ENCODE results near the gene CARD16.
A peak's percentile ranks its signal among the peaks of the same experiment; 100 is the strongest.

Gene CARD16

DNA sequence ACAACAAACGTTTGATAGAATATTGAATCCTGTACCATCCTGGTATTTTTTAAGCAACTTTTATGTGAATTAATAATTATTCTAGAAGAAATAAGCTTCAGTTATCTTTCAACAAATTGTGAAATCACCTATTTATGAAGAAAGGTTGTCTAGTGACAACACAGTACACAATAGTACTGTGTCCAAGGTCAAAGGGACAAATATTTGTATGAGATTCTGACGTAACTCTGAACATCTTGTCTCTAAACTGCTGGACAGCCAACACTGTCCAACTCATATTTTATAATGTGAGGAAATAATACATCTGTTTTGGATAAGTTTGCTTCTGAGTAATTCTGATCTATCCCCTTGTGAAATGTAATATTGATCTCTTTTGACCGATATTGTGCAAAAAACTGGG lies 41.1 kb downstream of the CARD16 start:
- TF ChIP-seq CTCF (IDR thresholded peaks at IDR 0.05): no peak
- no peaks in the 10 kb centered on the region for H3K36me3 ChIP-seq
- no peaks in the 10 kb centered on the region for H3K9me3 ChIP-seq
- no peak overlapping the region for H3K27ac ChIP-seq
- no peak overlapping the region for H3K4me3 ChIP-seq (ENCODE audit: low read depth in 1 of 2, low read length in 1 of 2)
- H3K4me1 ChIP-seq (ENCODE audit: control insufficient read depth in 1 of 2, insufficient read depth in 1 of 2, low read depth in 1 of 2, low read length in 1 of 2): peaks cover 0 to 4% of the 10 kb centered on the region in 2 experiments
- no peaks in the 10 kb centered on the region for H3K27me3 ChIP-seq

DNA sequence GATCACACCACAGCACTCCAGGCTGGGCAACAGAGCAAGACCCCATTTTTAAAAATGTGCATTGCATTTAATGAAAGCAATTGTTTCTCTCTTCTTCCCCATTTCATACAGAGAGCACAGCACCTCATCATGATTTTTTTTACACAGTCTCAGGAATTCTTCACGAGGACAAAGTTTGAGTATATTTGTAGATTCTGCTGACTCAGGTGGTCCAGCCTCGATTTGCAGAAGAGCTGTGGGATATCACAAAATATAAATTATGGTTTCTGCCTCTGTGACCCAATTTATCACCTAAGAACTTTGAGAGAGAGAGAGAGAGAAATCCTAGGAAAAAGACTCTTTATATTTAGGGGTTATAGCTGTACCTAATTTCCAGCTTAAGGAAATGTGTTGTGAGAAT lies 42.0 kb downstream of the CARD16 start:
- H3K9me3 ChIP-seq: no peaks in the 10 kb centered on the region
- no peaks in the 10 kb centered on the region for H3K36me3 ChIP-seq
- no peaks in the 10 kb centered on the region for H3K27me3 ChIP-seq
- peaks cover 0 to 4% of the 10 kb centered on the region in 2 experiments for H3K4me1 ChIP-seq (ENCODE audit: control insufficient read depth in 1 of 2, insufficient read depth in 1 of 2, low read depth in 1 of 2, low read length in 1 of 2)
- no peak overlapping the region for H3K27ac ChIP-seq
- no peak overlapping the region for H3K4me3 ChIP-seq (ENCODE audit: low read depth in 1 of 2, low read length in 1 of 2)
- TF ChIP-seq CTCF (IDR thresholded peaks at IDR 0.05): no peak

DNA sequence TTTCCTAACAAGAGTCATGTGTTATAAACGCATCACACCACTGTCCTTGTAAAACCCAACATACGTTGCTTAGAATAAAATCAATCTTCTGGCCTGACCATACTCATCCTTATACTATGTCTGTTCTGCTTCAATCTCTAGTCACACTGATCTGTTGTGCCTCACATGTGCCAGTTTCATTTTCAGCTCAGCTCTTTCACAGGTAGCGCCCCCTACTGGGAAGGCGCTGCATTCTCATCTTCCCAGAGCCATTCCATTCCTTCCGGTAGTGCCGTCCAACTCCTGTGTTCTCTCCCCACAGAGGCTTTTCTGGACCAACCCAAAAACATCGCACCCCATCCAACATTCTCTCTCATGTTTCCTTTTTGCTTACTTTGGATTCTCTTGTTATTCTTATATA lies 44.3 kb downstream of the CARD16 start:
- Histone ChIP-seq H3K9me3 (no peaks in the 10 kb centered on the region), H3K36me3 (no peaks in the 10 kb centered on the region), H3K4me1 (ENCODE audit: control insufficient read depth in 1 of 2, insufficient read depth in 1 of 2, low read depth in 1 of 2, low read length in 1 of 2) (peaks cover 0 to 4% of the 10 kb centered on the region in 2 experiments), H3K27me3 (no peaks in the 10 kb centered on the region), H3K4me3 (ENCODE audit: low read depth in 1 of 2, low read length in 1 of 2) (no peak overlapping the region), H3K27ac (no peak overlapping the region)
- peak; percentile 91 for TF ChIP-seq CTCF (IDR thresholded peaks at IDR 0.05)

- Histone ChIP-seq H3K9me3 (no peaks in the 10 kb centered on the region), H3K36me3 (no peaks in the 10 kb centered on the region), H3K4me3 (ENCODE audit: low read depth in 1 of 2, low read length in 1 of 2) (no peak overlapping the region), H3K27me3 (no peaks in the 10 kb centered on the region), H3K27ac (no peak overlapping the region), H3K4me1 (ENCODE audit: control insufficient read depth in 1 of 2, insufficient read depth in 1 of 2, low read depth in 1 of 2, low read length in 1 of 2) (peaks cover 0 to 4% of the 10 kb centered on the region in 2 experiments)
- TF ChIP-seq CTCF (IDR thresholded peaks at IDR 0.05): no peak
Measured at GRCh38 chr11:105000167-105000566, 45.0 kb downstream of the CARD16 start.

- H3K4me1 ChIP-seq (ENCODE audit: control insufficient read depth in 1 of 2, insufficient read depth in 1 of 2, low read depth in 1 of 2, low read length in 1 of 2): peaks cover 0 to 4% of the 10 kb centered on the region in 2 experiments
- no peak overlapping the region for H3K4me3 ChIP-seq (ENCODE audit: low read depth in 1 of 2, low read length in 1 of 2)
- H3K9me3 ChIP-seq: no peaks in the 10 kb centered on the region
- H3K27ac ChIP-seq: no peak overlapping the region
- no peak for TF ChIP-seq CTCF (IDR thresholded peaks at IDR 0.05)
- H3K27me3 ChIP-seq: no peaks in the 10 kb centered on the region
- H3K36me3 ChIP-seq: no peaks in the 10 kb centered on the region
Measured at GRCh38 chr11:104999721-105000120, 45.4 kb downstream of the CARD16 start.

- TF ChIP-seq CTCF (IDR thresholded peaks at IDR 0.05): no peak
- no peak overlapping the region for H3K27ac ChIP-seq
- no peaks in the 10 kb centered on the region for H3K36me3 ChIP-seq
- H3K9me3 ChIP-seq: no peaks in the 10 kb centered on the region
- no peaks in the 10 kb centered on the region for H3K27me3 ChIP-seq
- H3K4me1 ChIP-seq (ENCODE audit: control insufficient read depth in 1 of 2, insufficient read depth in 1 of 2, low read depth in 1 of 2, low read length in 1 of 2): peaks cover 0 to 4% of the 10 kb centered on the region in 2 experiments
- no peak overlapping the region for H3K4me3 ChIP-seq (ENCODE audit: low read depth in 1 of 2, low read length in 1 of 2)
Measured at GRCh38 chr11:104997288-104997687, 47.8 kb downstream of the CARD16 start.

Measured in neutrophil (primary cell).